Measurements from ENCODE around the gene ERGIC1.

Gene ERGIC1

GRCh38 chr5:172951371-172952033 lies 117.5 kb downstream of the ERGIC1 start:
- DNase-seq: no peak

DNA sequence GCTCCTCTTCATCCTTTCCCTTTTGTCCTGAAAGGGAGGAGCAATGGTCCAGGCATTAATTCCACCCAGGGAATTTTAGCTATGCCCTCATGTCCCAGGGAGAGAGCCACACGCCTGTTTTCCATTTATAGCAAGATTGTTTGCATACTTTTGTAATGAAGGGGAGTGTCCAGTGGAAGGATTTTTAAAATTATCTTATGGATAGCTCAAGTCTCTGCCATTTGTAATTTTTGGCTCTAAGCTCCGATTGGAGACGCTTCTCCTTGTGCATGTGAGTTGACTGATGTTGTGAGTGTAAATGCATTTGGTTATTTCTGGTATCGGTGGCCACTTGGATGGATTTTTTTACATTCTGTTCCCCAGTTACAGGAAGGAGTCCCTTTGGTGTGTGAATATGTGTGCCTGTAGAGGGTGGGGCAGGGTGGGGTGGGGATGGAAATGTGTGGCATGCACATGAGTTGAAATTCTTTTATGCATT lies 118.0 kb downstream of the ERGIC1 start:
- DNase-seq: peak; percentile 48

- peak; percentile 94 for DNase-seq
Measured at GRCh38 chr5:172953776-172954675, 120.0 kb downstream of the ERGIC1 start.

DNA sequence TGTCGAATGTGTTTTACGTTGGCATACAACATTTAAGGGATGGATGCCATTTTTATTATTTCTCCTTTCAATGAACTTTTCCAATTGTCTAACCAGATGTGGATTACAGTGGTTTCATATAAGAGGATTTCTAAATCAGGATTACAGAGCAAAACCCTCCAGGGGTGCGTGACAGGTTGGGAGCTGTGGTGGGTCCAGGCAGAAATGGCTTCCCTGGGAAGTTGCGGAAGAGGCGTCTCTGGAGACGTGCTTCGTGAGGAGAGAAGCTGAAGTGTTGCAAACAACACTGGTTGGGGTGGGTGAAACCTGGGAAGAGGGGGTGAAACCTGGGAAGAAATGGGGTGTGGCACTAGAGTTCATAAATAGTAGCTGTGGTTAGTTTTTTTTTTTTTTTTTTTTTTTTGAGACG lies 120.7 kb downstream of the ERGIC1 start:
- peak; percentile 74 for DNase-seq

DNA sequence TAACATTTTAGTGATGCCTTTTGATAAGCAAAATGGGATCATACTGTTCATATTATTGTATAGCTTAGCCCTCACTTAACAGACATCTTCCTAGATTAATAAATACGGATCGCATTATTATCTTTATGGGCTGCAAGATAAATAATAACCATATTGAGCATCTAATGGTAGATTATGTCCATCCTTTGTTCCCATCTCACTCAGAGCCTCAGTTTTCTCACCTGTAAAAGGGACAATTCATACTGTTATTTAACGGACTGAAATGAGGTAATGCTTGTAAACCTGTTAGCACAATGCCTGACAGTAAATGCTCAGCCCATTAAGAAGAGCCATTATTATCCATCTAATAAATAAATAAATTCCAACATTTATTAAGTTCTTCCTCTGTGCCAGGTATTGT lies 122.2 kb downstream of the ERGIC1 start:
- no peak for DNase-seq

- DNase-seq: no peak
Measured at GRCh38 chr5:172956936-172957335, 122.9 kb downstream of the ERGIC1 start.

DNA sequence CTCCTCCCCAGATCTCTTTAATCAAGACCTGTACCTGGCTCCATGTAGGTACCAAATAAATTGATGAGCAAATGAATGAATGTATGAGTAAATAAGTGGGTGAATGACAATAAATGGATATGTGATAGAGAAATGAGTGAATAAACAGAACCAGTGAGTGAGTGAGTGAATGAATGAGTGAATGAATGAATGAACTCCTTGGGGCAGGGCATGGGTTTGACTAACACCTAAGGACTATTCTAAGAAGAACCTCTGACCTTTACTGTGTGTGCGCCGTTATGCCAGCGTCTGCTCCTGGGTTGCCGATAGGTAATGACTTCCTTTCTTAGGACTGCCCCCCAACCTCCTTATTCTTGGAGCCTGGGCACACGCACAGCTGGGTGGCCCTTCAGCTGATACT lies 123.4 kb downstream of the ERGIC1 start:
- DNase-seq: no peak

- DNase-seq: peak; percentile 52
Measured at GRCh38 chr5:172958331-172959046, 124.4 kb downstream of the ERGIC1 start.

DNA sequence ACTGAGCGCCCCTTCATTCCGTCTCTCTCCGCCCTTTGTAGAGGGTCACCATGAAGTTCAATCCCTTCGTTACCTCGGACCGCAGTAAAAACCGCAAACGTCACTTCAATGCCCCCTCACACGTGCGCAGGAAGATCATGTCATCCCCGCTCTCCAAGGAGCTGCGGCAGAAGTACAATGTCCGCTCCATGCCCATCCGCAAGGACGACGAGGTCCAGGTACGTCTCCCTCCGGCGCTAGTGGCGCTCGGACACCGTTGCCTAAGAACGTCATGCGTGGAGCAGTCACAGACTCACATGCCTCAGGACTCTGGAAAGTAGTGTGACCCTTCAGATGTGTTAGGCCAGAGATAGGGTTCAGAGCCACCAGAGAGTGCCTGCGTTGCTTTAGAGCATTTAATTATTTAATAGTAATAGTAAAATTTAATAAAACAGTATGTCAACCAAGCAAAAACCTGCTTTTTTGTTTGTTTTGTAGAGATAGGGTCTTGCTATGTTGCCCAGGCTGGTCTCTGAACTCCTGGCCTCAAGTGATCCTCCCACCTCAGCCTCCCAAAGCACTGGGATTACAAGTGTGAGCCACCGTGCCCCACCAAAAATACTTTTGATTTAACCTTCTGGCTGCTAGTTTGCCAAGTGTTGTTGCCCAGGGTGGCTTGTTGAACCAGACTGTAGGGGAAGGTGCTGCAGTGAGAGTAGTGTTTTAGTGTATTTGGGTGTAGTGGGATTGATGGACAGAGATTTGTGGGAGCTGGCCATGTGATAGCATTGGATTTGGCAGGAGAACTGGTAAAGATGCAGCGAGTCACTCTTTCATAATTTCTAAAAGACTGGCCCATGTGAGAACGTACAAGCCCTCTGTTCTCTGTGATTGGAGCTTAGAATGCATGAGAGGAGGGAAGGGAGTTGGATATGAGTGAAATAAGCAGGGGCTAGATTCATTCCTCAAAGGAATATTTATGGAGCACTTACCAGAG lies 126.1 kb downstream of the ERGIC1 start:
- DNase-seq: no peak

DNA sequence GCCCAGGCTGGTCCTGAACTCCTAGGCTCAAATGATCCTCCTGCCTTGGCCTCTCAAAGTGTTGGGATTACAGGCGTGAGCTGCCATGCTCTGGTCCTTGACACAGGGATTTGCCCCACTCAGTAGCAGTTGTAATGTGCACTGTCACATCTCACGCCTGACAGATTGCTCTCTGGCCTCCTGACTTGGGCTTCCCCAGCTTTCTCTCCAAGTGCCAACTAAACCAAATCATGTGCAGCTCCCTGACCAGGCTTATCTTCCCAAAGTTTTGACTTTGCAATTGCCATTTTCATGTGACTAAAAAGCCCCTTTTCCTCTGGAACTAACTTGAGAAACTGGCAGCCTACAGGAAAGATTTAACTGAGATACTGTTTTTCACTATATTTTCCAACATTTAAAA lies 135.9 kb downstream of the ERGIC1 start:
- no peak for DNase-seq

DNA sequence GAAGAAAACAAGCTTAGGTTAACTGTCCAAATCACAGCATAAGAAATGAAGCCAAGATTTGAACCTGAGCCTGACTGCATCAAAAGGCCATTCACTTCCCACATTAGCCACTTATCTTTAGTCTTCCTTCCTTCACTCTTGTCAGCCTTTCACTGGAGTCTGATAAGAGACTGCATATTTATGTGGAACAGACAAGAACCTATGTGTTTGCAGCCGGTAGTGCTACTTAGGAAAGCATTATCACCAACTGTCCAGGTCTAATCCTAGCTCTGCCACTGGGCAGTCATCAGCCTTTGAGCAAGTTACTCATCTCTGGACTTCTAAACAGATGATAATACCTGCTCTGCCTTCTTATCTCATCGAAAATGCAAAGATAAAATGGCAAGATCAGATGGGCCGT lies 137.4 kb downstream of the ERGIC1 start:
- DNase-seq: peak; percentile 13

DNA sequence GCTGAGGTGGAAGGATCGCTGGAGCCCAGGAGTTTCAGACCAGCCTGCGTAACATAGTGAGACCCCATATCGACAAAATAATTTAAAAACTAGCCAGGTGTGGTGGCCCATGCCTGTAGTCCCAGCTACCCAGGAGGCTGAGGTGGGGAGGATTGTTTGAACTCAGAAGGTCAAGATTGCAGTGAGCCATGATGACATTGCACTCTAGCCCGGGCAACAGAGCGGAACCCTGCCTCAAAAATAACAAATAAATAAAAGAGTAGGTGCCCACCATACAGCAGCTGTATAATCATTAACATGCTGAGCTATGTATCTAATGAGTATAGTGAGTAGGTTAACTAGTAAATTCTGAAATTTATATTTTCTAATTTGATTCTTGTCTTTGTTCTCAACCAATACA lies 138.5 kb downstream of the ERGIC1 start:
- no peak for DNase-seq

DNA sequence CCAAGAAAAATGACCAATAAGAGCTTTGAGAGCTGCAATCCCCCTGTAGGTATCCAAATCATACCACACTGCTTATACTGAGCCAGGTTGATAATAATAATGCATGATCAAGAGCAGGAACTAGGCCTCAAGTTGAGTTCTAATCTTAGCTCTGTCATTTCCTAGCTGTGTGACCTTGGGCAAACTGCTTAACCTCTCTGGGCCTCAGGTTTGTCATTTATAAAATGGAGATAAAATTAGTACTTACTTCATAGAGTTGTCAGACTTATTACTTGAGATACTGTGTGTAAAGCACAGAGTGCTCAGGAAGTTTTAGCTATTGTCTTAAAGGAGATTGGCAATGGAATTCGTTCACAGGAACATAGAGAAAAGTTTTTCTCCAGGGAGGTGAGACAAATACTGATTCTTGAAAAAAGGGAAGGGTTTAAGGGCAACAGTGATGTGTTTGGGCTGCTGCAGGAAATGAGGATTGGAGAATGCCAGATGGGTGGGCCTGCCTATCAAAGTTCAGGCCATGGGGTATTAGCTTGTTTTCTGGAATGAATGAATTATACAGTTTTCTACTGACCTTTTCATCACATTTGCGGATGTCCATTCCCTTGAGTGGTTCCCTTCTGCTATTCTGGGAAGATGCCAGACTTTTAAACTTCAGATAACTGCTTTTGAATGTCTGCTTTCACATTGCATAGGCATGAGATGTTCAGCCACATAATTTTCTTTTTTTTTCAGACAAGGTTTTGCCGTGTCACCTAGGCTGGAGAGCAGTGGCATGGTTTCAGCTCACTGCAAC lies 139.3 kb downstream of the ERGIC1 start:
- no peak for DNase-seq

GRCh38 chr5:172973931-172974330 lies 139.9 kb downstream of the ERGIC1 start:
- no peak for DNase-seq

GRCh38 chr5:172975289-172975688 lies 141.2 kb downstream of the ERGIC1 start:
- no peak for DNase-seq

- DNase-seq: no peak
Measured at GRCh38 chr5:172979778-172980177, 145.7 kb downstream of the ERGIC1 start.

DNA sequence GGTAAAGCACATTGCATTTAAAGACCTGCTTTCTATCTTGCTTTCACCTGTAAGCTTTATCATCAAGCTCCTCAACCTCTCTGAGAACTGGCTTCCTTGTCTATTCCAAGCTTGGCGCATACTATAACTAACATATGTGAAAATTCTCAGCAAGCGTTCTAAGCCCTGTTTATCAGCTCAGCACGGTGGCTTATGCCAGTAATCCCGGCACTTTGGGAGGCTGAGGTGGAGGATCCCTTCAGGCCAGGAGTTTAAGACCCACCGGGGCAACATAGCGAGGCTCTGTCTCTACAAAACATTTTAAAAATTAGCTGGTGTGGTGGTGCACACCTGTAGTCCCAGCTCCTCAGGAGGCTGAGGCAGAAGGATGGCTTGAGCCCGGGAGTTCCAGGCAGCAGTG lies 147.9 kb downstream of the ERGIC1 start:
- DNase-seq: no peak

- DNase-seq: peak; percentile 83
Measured at GRCh38 chr5:172983542-172984243, 149.6 kb downstream of the ERGIC1 start, which contains the start of gene ATP6V0E1. Gene ATP6V0E1 (plus strand): TSS chr5:172983771. CDS start chr5:172983861, 90 bp downstream.

- peak; percentile 57 for DNase-seq
Measured at GRCh38 chr5:172984244-172984953, 150.3 kb downstream of the ERGIC1 start.

GRCh38 chr5:172985596-172985995 lies 151.5 kb downstream of the ERGIC1 start:
- no peak for DNase-seq
